Measurements from ENCODE around the gene CLNK.
A peak's percentile ranks its signal among the peaks of the same experiment; 100 is the strongest.
"Not testable (repeated sequence)": the region's sequence is repeated elsewhere in the genome, so short reads cannot be mapped to it uniquely, and the experiment has no call there.

Gene CLNK

DNA sequence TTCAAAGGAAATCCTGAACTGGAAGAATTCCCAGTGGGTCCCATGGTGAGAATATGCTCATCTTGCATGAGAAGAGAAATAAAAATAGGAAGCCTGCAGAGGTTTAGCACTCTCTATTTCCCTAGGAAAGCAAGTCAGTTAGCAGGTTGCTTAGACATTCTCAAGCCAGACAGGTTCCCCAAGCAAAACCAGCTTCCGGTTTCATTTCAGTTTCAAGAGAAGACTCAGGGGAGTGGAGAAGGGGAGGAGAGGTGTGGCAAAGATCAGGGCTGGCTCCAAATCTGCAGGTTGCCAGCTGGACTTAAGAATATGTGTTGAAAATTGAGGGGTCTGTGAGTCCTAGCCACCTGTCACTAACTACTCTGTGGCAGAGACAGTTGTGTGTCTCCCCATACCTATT is 107.5 kb downstream of the CLNK start:
- no peak for DNase-seq (ENCODE audit: low spot score)

- no peak for DNase-seq (ENCODE audit: low spot score)
Observed at GRCh38 chr4:10576236-10576635, 108.3 kb downstream of the CLNK start.

GRCh38 chr4:10575414-10575813 is 109.2 kb downstream of the CLNK start:
- DNase-seq (ENCODE audit: low spot score), result no peak

DNA sequence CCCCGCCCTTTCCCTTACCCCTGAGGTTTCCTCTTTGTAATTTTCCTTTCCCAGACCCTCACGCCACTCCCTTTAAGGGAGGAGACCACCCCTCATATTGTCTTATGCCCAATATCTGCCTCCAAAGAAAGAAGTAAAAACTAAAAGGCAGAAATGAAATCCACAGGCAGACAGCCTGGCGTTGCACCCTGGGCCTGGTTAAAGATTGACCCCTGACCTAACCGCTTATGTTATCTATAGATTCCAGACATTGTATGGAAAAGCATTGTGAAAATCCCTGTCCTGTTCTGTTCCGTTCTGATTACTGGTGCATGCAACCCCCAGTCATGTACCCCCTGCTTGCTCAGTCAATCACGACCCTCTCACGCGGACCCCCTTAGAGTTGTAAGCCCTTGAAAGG is 110.0 kb downstream of the CLNK start:
- not testable (repeated sequence) for DNase-seq (ENCODE audit: low spot score)

- no peak for DNase-seq (ENCODE audit: low spot score)
Observed at GRCh38 chr4:10571909-10572308, 112.7 kb downstream of the CLNK start.

DNA sequence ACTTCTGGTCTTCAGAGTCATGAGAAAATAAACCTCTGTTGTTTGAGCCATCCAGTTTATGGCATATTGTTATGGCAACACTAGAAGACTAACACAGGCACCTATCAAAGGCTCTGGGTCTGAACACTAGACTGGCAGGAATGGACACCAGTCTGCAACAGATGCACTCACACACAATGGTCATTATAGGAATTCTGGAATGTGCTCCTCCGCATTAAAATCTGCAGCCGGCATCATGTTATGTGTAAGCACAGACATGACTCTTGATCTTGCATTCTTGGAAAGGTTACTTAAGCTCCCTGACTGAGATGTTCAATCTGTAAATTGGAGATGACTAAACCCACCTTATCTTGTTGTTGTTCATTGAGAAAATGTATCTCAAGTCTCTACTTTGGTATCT is 115.1 kb downstream of the CLNK start:
- no peak for DNase-seq (ENCODE audit: low spot score)

- no peak for DNase-seq (ENCODE audit: low spot score)
Observed at GRCh38 chr4:10567766-10568165, 116.8 kb downstream of the CLNK start.

DNA sequence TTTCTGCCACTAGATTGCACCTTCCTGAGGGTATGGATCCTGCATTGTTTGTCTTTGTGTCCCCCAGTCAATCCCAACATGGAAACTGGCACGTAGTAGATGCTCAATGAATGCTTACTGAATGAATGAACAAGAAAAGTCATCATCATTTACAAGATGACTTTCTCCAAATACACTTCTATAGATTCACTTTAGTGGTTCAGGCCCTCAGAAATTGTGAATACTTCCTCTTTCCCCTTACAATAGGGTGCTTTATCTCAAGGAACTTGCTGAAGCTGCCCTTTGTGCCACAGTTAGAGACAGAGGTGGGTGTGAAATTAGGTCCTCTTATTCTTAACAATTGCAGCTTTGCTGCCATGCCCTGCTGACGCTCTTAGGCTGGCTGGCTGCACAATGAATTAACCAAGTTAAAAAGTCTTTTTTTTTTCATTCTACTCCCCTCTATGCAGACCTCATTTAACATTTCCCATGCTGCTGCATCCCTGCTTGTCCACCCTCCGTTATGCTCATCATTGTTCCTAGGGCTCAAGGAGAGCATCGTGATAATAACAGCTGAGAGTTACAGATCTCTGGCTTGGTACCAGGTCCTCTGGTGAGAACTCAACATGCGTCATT is 119.3 kb downstream of the CLNK start:
- DNase-seq (ENCODE audit: low spot score), result no peak

- DNase-seq (ENCODE audit: low spot score), result peak; percentile 56
Observed at GRCh38 chr4:10554694-10555093, 129.9 kb downstream of the CLNK start.

DNA sequence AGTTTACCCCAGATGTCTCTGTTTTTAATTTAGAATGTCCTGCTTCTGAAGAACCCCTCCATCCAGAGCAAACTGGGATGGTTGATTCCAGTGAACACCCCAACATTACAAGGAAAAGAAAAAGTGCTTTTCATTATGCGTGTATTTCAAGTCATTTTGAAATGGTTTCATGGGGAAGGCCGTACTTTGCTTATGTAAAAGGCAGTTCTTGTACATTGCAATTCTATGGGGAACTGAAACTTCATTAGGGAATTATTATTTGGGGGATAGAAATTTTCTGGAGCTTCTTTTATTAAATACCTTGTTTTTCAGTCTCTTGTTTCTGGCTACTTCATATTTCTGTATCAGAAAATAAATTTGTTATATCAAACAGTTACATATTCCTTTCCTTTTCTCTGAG is 130.4 kb downstream of the CLNK start:
- DNase-seq (ENCODE audit: low spot score), result no peak

DNA sequence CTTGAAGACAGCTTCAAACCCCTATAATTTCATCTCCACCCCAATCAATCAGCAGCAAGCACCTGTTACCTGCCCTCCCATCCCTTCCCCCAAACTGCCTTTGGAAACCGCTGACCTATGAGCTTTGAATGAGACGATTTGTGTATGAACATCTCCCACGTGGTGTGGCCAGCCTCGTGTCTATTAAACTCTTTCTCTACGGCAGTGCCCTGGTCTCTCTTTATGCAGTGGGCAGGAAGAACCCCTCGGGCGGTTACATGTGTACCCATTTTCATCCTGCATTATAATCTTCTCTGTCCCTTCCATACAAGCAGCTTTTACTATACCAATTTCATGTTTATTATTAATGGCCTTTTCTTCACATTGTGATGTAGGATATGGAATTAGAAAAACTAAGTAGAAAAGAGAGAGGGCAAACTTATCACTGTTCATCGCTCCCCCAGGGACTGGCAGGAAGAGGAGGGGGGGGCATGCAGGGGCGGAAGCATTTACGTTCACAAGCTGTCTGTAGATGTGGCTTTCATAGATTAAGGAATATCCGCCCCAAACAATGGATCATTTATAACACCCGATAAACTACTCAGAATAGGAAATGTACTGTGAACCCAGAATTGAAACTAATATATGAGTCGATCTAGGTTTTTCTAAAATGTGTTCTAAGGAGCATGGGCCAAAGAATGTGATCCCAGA is 131.8 kb downstream of the CLNK start:
- DNase-seq (ENCODE audit: low spot score), result no peak

DNA sequence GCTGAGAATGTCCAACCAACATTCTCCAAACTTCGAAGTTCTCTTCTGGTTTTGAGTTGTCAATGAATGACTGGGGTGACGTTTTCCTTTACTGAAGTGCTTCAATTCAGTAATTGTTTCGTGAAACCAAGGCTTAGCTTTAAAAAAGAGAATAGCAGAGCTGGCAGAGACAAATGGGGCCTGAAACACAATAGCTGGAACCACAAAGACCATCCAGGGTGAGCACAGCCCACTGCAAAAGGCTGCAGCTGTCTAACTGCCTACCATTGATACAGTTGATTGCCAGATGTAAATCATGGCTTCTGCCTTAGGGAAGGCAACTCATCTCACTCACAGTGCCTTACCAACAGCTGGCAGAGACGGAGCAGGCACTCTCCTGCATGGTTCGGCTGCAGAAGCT is 148.7 kb downstream of the CLNK start:
- no peak for DNase-seq (ENCODE audit: low spot score)

- no peak for DNase-seq (ENCODE audit: low spot score)
Observed at GRCh38 chr4:10534820-10535219, 149.7 kb downstream of the CLNK start.

DNA sequence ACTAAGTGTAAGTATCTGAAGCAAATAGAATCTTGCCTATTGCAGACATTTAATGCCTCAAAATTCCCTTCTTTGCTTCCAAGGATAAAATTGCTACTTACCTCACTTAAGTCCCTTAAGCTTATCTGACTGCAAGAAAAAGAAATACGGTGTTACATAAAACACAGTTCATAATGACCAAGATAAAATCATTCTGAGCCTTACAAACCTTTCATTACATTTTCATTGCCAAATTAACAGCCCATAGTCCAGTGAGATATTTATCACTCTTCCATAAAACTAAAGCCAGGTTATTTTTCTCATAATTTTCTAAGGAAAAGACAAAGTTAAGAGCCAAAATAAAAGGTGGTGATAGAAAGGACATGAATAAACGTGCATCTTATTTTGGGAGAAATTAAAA is 152.4 kb downstream of the CLNK start:
- no peak for DNase-seq (ENCODE audit: low spot score)

- no peak for DNase-seq (ENCODE audit: low spot score)
Observed at GRCh38 chr4:10530137-10530786, 154.3 kb downstream of the CLNK start.

DNA sequence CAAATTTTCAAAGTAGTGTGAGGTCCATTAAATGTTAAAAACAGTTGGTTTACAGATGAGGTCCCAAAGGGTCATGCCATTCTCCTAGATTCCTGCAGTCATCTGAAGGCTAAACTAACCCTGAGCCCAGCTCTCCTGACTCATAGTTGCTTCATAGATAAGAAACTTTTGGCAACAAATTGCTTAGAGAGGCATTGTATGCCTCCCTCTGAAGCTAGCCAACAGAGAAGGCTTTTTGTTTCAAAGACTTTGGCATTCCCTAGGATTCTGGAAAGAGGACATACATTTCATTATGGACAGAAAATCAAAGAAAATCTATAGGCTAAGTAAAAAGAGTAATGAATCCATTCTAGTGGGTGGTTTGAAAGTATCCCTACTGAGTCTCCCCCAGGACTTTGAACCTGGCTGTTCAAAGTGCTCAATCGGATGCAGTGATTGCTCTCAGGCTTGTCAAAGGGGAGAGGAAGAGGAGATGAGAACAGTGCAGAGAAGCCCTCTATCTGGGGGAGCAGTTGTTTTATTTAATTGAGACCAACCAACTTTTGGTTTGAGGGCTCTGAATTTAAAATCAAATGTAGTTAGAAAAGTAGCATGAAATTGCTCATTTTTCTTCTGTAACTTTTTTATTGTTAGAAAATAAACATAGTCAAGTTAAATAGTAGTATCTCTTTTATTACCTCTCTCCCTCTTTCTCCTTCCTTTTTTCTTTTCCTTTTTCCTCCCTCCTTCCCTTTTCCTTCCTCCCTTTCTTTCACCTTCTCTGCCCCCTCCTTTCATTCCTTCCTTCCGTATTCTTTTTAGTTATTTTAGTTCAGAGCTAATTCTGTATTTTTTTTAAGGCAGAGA is 155.1 kb downstream of the CLNK start:
- DNase-seq (ENCODE audit: low spot score), result no peak

DNA sequence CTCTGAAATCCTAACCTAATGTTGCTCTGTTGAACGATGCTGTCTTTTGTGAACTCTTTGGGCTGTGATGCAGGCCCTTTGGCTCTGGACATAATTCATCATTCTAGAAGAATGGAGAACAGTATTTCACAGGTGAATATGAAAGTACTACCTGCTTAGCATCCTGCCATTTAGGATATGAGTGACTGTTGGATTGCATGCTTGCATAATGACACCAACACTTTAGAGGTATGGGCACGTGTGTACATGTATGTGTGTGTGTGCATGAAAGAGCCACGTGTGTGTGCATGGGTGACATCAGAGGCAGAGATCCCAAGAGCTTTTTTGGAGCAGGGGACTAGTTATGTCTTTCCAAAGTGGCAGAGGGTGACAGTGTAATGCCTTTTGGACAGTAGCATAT is 157.1 kb downstream of the CLNK start:
- no peak for DNase-seq (ENCODE audit: low spot score)

GRCh38 chr4:10526429-10527222 is 157.9 kb downstream of the CLNK start:
- no peak for DNase-seq (ENCODE audit: low spot score)

- DNase-seq (ENCODE audit: low spot score), result no peak
Observed at GRCh38 chr4:10524196-10524833, 160.3 kb downstream of the CLNK start.

DNA sequence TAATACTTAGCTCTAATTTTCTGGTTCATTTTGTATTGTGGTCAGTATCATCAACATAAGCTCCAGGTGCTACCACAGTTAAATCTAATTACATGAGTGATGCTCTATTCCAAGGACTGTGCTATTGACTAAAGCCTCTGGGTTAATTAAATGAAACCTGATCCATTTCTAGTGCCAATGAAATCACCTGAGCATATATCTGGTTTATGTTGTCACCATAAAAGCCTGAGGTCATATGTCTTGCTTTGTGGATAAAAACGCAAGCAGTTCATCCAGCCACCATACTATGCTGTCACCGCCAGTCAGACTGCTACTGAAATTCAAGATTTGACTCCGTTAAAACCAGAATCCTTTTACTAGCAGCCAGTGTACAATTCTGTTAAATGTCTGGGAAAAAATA is 163.1 kb downstream of the CLNK start:
- no peak for DNase-seq (ENCODE audit: low spot score)

- no peak for DNase-seq (ENCODE audit: low spot score)
Observed at GRCh38 chr4:10509733-10510132, 174.8 kb downstream of the CLNK start.
